Stimulated activated CD4-positive, alpha-beta T cell treated with anti-CD3 and anti-CD28 coated beads, Interleukin-12 subunit alpha, Interleukin-12 subunit beta, amount 100 ng/mL, for 24 hours (primary cell): ENCODE measurements around the gene FAM171A1.
"Not testable (repeated sequence)": the region's sequence is repeated elsewhere in the genome, so short reads cannot be mapped to it uniquely, and the experiment has no call there.

Source experiments
- DNase-seq, 2 experiments: peaks; one replicate each; pipeline ENCODE4 v3.0.0-alpha.2; 2020; ENCODE audit warnings: low read depth in 2 of 2

The FAM171A1 gene

GRCh38 chr10:15320118-15320517, 51.0 kb downstream of the FAM171A1 start:
- DNase-seq, result no peak

DNA sequence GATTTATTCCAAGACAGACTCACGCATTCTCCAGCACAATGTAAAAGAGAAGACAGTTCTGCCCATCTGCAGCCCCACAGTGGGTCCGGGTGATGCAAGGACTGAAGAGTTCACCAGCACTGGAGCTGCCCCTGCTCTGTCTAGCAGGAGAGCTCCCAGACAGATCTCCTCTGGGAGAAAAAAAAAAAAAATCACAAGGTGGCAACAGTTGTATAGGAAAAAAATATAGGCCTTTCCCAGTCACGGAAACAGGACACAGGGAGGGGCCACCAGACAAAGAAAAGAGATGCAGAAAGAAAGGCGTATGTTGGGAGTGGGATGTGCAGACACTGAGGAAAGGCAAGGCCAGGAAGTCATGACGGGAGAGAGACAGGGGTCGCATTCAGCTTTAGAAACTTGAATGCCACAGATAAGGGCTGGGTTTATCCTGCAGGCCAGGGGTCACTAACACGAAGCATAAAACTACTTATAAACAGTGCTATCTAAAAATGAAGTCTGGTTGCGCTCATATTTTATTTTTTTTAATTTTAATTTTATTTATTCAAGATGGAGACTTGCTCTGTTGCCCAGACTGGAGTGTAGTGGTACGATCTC, 54.1 kb downstream of the FAM171A1 start:
- DNase-seq, result no peak

DNA sequence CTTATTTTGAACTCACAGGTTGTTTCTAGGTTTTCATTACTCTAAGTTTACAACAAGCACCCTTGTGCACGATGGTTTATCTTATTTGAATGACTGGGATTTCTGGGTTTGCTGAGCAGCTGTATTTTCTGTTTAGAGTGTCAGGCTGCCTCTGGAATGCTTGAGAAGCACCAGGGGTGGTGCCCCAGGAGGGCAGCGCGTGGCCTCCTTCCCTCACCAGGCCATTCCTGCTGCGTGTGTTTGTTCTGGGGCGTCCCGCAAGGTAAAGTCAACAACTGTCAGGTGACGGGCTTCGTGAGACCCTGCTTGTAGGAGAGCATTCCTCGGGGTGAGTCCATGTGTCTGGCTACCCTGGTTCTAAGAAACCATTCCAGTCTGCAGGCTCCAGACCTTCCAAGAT, 54.9 kb downstream of the FAM171A1 start:
- DNase-seq, result no peak

DNA sequence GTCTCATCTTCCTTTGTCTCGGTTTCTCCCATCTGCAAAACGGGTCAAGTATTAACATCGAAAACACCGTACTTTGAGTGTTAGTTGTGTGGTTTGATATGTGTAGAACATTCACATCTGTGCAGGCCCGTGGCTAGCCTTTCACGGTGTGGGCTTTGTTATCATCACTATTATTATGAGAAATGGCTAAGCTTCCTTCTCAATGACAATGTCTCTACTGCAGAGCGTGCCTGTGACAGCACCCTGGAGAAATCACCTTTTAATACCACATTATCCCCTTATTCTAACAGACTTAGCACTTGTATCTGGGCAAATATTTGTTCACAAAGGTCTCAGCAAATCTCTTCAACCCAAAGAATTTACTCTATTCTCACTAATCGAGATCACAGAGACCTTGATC, 55.8 kb downstream of the FAM171A1 start:
- DNase-seq, result no peak

DNA sequence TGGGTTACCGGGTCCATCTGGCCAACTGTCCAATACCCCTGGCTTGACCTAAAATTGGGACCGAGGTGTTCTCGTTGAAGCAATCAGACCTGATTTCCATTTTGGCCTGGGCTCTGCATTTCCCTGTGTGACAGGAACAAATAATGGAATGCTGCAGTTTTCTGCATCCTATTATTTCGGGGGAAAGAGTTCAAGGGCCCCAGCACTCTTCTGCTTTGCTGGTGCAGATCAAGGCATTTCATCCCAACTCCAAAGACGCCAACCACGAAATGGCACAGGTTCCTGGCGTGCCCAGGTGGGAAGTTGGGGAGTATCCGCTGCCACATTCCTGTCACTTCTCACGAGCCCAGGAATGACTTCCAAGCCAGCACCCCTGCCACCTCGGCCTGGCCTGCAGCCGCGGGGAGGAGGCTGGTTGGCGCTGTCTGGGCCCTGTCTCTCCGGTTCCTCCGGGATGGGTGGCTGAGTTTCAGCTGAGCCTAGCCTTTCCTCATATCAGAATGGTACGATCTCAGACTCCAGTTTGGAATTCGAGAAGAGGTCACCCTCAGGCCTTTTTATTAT, 56.5 kb downstream of the FAM171A1 start:
- no peak for DNase-seq

DNA sequence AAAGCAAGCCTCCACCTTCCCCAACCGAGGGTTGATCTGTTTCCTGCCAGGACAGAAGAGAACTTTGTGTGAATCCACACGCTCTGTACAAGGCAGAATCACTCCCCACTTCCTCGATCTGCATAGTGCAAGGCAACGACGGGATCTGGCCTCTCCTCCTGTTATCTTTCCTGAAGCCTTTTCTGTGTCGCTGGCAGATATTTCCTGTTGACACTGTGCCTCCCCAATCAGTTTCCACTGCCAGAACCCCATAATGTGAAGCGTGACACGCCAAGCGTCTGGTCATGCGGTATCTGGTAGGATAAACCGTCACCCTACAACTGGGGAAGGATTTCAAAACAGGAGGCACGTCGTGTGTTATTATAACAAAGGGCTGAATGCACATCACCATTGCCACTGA, 57.2 kb downstream of the FAM171A1 start:
- no peak for DNase-seq

DNA sequence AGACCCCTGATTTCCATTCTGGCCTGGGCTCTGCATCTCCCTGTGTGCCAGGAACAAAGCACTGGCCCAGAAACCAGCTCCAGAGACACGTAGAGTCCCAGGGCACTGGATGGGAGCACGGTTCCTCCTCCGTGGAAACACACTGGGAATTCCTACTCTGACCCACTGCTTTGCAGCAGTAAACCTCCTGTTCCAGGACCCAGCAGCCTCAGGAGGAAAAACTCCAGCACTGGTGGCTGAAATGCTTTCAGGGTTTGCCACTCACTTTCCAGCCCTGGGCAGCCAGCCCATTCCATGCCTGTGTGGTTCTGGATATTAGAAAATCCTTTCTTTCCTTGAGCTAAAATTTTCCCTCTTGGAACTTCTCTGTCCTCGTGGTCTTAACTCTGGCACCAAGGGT, 58.0 kb downstream of the FAM171A1 start:
- DNase-seq, result no peak

DNA sequence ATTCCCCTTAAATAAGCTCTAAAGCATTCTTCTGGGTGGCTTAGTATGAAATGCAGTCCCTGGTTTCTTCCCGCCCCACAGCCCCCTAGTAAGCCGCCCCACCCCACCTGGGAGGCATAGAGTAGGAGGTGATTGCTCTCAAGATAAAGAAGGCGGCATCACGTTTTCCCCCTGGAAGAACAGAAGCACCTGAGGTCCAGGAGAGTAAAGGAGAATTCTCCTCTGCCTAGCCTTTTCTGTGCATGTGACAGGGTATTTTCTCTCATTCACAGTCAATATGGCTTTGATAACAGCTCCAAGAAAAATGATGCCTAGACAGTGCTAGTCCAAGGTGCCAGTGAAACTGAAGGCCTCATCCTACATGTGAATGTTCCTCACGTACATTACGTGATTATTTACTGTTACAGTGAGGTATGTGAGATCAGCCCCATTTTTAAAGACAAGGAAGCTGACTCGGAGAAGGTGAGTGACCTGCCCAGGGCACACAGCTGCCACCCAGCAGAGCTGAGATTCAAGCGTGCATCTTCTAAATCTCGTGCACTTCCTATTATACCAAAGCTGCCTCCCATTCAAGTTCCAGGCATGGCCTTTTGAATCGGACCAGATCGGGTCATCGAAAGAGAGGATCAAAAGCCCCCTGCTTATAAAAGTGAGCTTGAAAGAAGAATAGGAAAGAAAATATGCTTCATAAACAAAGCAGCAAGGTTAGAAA, 59.4 kb downstream of the FAM171A1 start:
- no peak for DNase-seq

GRCh38 chr10:15310776-15311568, 60.1 kb downstream of the FAM171A1 start:
- DNase-seq, result no peak

GRCh38 chr10:15309221-15309620, 61.9 kb downstream of the FAM171A1 start:
- DNase-seq, result no peak

DNA sequence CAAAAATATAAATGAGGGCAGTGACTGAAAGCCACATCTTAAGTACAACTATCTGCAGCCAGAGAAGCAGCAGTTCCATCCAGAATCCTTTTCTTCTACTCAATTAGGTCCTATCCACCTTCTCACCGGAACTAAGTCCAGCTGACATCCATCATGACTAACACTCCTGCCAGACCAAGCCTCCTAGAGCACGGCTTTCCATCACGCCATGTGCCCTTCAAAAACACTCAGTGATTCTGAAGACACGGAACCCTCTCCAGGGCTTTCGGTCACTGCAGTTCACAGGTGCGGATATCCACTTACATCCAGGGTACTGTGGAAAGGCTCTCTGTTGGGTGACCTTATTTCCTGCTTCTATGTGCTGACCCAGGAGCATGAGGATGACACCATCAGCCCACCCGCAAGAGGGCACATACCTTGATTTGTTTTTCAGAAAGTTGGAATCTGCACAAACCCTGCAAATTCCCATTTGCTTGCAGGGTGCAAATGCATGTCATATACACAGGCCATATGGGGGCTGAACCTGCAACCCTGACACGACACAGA, 64.3 kb downstream of the FAM171A1 start:
- DNase-seq, result no peak

- DNase-seq, result no peak
Observed at GRCh38 chr10:15305634-15306033, 65.5 kb downstream of the FAM171A1 start.

DNA sequence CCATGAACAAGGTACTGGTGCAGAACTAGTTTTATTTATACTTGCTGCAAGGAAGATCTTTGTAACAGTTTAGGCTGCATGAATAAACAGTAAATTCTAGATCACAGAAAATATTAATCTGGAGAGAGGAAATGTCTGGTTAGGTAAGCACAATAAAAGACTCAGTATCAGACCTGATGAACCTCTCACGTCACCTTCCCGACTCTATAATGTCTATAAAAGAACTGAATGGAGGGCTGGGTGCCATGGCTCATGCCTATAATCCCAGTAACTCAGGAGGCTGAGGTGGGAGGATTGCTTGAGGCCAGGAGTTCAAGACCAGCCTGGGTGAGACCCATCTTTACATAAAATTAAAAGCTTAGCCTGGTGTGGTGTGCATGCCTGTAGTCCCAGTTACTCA, 65.9 kb downstream of the FAM171A1 start:
- no peak for DNase-seq

DNA sequence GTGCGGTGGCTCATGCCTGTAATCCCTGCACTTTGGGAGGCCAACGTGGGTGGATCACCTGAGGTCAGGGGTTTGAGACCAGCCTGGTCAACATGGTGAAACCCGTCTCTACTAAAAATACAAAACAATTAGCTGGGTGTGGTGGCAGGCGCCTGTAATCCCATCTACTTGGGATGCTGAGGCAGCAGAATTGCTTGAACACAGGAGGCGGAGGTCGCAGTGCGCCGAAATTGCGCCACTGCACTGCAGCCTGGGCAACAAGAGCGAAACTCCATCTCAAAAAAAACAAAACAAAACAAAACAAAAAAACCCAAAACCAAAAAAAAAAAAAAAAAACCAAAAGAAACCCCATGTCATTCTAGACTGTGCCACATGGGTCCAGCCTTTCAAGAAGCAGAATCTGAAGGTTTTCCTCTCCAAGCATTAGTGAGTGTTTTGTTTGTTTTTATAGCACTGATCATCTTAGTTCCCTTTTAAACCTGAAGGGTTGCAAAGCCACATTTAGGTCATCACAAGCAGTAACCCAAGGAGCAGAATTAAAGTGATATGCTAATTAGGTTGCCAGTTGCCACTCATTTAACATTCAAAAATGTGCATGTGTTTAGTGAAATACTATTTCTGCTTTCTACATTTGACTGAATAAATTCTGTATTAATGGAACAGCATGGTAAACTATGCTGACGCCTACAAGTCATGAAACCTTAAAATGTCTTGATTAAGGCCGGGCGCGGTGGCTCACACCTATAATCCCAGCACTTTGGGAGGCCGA, 68.7 kb downstream of the FAM171A1 start:
- not testable (repeated sequence) for DNase-seq

DNA sequence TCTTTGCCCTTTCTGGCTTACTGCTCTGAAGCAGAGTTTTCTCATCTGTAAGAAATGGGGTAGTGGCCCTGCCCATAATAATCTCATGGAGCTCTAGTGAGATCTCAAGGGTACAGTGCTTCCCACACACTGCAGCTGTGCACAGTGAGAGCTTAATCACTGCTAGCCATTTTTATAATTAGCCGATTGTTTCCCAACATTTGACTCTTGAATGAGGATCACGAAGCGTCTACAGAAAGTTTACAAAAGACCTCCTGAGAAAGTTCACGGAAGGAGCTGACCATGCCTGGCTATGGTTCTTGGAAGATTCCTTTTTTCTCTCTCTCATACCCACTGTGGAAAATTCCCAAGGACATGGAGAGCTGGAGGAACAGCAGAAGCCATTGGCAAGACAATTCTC, 70.4 kb downstream of the FAM171A1 start:
- no peak for DNase-seq

GRCh38 chr10:15300145-15300544, 70.9 kb downstream of the FAM171A1 start:
- no peak for DNase-seq

- DNase-seq, result no peak
Observed at GRCh38 chr10:15296701-15297100, 74.4 kb downstream of the FAM171A1 start.

DNA sequence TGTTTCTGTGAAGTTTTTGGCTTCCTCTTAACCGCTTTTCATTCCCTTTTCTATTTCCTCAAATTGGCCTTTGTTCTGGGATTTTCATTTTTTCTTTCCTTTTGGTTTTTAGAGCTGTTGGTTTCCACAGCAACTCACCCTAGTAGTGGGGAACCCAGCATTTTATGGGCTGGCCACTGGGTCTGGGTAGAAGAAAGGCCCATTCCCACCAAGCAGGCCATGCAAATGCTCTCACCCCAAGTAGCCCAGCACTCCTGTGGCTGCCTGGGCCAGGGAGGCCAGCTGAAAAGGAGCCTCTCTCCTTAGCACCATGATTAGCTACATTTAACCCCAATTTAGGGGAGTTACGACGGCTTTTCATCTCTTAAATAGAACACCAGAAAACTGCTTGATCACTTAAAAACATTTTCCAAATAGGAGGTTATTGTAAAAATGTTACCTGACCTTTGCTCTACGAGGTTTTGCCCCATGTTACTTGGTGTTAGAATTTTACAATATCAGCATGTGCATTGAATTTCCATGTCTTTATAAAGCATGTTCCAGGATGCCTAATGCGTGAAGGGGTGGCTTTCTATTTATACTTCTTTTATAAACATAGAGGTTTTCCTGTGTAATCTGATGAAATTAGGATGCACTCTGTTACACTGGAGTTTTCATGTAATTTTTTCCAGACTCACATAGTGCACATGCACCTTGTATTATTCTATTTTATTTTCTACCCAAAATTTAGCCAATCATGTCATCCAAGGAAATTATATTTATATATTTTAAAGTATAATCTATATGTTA, 75.4 kb downstream of the FAM171A1 start:
- DNase-seq, result no peak

DNA sequence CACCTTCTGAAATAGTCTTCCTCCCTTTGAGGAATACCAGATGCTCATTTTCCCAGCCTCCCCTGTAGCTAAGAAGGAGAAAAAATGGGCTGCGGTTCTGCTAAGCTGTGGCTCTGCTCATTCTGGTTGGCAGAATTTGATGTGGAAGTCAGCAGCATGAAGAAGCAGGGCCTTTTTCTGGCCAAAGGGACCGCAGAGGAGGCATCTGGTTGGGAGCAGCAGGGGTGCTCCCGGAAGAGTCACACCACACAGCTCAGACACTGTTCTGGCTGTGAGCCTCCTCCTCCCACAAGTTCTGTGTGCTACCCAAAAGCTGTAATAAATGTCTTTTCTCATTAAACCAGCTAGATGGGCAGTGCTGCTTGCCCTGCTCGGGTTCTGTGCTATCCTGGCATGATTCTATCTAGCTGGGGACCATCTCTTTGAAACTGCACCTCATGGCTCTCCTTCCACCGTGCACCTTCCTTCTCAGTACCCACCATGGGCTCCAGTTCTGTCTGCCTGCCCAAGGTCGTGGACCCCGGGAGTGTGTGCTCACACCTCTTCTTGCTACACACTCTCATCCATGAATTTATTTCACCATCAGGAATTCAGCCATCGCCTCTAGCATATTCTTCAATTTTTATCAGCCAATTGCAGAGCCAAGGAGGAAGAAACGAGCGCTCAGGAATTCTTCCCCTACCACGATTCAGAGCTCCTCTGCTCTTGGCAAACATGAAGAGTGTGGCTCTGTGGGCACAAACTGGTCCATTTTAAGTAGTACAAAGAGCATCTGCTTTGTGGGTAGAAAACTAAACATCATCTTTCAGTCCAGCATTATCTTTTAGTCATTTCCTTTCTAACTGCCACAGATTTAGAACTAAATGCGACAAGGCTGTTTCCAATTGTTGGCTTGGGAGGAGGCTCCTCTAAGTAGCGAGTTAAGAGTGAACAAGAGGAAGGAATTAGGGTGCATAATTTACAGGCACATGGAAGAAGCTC, 76.9 kb downstream of the FAM171A1 start:
- no peak for DNase-seq

GRCh38 chr10:15290671-15291070, 80.4 kb downstream of the FAM171A1 start:
- DNase-seq, result no peak
